HG03521 (cell line): ENCODE data around the gene TBC1D5.
"Not testable (repeated sequence)": the region's sequence is repeated elsewhere in the genome, so short reads cannot be mapped to it uniquely, and the experiment has no call there.

Experiments
- ATAC-seq: cut with Tn5 transposase; IDR thresholded peaks from one replicate; pipeline ENCODE4 v1.9.1; 2021; ENCODE audit warnings: mild to moderate bottlenecking, moderate library complexity; ENCODE audit not compliant: unreplicated experiment

Gene TBC1D5

GRCh38 chr3:17714473-17714872 is 28.0 kb downstream of the TBC1D5 start:
- no peak for ATAC-seq

GRCh38 chr3:17709236-17709810 is 33.1 kb downstream of the TBC1D5 start:
- no peak for ATAC-seq

- no peak for ATAC-seq
Observed at GRCh38 chr3:17707813-17708543, 34.5 kb downstream of the TBC1D5 start.

GRCh38 chr3:17705991-17706390 is 36.4 kb downstream of the TBC1D5 start:
- not testable (repeated sequence) for ATAC-seq

DNA sequence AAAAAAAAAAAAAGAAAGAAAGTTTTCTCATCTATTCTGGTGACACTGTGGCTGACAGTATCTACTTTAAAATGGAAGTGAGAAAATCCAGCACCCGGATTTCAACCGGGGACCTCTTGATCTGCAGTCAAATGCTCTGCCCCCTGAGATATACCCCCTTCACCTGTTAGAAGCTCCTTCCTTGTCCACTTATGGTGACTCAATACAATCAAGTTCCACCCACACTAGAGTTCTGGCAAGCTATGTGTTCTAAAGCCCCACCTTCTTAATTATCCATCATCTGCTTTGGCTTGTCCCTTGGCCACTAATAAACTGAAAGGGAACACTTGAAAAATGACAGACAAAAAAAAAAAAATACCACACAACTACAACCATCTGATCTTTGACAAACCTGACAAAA is 42.6 kb downstream of the TBC1D5 start:
- not testable (repeated sequence) for ATAC-seq

DNA sequence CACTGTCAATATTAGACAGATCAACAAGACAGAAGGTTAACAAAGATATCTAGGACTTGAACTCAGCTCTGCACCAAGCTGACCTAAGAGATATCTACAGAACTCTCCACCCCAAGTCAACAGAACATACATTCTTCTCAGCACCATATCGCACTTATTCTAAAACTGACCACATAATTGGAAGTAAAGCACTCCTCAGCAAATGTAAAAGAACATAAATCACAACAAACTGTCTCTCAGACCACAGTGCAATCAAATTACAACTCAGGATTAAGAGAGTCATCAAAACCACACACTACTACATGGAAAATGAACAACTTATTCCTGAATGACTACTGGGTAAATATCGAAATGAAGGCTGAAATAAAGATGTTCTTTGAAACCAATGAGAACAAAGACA is 46.8 kb downstream of the TBC1D5 start:
- not testable (repeated sequence) for ATAC-seq

- not testable (repeated sequence) for ATAC-seq
Observed at GRCh38 chr3:17693670-17693999, 48.8 kb downstream of the TBC1D5 start.

GRCh38 chr3:17692846-17693669 is 49.4 kb downstream of the TBC1D5 start:
- ATAC-seq = not testable (repeated sequence)

DNA sequence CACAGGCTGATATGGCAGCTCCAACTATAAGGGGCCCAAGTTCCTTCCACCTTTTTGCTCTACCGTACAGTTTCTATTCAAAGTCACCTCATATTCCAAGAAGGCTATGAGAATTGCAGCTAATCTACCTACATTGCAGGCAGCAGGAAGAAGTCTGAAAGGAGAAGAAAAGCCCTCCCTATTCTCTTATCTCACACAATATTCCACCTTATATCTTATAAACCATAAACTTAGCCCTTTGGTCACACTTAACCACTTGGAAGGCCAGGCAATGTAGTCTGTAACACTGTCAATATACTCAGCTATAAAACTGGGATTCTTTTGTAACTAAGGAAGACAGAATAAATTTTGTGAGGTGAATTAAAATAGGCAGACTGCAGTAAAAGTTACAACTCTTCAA is 54.9 kb downstream of the TBC1D5 start:
- ATAC-seq = no peak

DNA sequence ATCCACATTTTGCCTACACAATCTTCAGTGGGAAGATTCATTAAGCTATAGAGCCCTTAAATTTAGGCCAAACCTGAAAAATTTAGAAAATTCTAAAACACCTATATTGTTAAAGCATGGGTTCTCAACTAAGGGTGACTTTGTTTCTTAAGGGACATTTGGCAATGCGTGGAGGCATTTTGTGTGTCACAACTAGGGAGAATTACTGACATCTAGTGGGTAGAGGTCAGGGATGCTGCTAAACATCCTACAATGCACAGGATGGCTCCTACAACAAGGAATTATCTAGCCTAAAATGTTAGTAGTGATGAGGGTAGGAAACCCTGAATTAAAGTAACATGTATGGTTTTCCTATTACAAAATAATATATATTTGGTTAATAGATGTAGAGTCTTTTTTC is 55.8 kb downstream of the TBC1D5 start:
- no peak for ATAC-seq

GRCh38 chr3:17683542-17684207 is 58.8 kb downstream of the TBC1D5 start:
- ATAC-seq = no peak

DNA sequence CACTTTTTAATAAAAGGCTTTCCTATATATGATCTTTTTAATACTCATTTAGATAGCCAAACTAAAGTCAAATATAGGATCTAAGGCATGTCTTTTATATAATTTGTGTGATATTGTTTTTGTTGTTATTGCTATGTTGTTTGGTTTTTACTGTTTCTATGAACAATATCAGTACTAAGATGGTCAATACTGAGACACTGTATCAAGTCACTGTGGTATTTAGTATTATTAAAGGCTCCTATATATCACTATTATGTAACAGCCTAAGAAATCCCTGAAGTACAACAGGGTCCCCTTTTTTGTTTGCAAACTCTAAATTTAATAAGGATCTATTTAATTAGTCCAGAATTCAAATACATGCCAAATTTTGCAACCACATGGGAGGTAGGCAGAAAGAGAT is 61.9 kb downstream of the TBC1D5 start:
- ATAC-seq = no peak

DNA sequence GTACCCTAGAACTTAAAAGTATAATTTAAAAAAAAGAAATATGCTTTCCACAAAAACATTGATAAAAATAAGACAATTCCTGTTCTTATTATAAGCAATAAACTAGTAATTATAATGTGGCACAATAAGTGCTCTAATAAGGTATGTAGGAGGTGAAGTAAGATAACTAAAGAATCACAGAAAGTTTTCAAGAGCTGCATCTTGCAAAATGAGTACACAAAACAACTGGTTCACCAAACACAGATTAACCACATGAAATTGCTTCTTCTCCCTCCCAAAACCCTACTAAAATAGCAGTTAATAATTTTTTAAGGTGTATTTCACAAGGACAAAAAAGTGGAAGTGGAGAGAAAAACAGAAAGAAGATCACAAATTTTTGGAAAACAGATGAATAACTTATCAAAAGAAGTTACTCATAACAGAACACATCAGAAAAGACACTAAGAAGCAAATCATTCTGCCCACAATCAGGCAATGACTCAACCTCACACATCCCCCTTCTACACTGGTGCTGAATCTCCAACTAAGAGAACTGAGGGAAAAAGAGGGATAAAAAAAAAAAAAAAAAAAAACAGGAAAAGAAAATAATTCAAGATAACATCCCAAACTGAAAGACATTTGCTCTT is 64.2 kb downstream of the TBC1D5 start:
- ATAC-seq = no peak

- no peak for ATAC-seq
Observed at GRCh38 chr3:17674082-17674686, 68.2 kb downstream of the TBC1D5 start.

GRCh38 chr3:17672506-17672905 is 69.9 kb downstream of the TBC1D5 start:
- ATAC-seq = no peak

- ATAC-seq = no peak
Observed at GRCh38 chr3:17670749-17671148, 71.7 kb downstream of the TBC1D5 start.

DNA sequence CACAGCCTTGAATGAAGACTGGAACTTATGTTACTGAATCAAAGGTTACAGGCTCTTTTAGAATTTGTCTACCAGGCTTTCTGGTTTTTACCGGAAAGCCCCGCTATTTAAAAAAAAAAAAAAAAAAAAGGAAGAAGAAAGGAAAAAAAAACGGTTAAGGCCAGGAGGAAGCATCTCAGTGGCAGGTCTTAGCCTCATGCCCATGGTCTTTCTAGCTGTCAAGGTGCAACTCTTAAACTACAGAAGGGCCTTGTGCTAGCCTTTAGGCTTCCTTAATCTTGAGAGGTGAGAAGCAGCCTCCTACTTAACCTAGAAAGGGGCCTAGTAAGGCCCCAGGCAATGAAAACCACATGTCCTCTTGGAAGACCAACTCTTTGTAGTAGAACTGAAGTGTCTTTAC is 77.5 kb downstream of the TBC1D5 start:
- no peak for ATAC-seq

- ATAC-seq = no peak
Observed at GRCh38 chr3:17656264-17656663, 86.2 kb downstream of the TBC1D5 start.

- ATAC-seq = no peak
Observed at GRCh38 chr3:17655743-17656142, 86.7 kb downstream of the TBC1D5 start.

DNA sequence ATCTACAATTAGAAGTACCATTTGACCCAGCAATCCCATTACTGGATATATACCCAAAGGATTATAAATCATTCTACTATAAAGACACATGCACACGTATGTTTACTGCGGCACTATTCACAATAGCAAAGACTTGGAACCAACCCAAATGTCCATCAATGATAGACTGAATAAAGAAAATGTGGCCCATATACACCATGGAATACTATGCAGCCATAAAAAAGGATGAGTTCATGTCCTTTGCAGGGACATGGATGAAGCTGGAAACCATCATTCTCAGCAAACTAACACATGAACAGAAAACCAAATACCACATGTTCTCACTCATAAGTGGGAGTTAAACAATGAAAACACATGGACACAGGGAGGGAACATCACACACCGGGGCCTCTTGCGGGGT is 92.7 kb downstream of the TBC1D5 start:
- not testable (repeated sequence) for ATAC-seq
